ENCODE measurements around the gene MRPS10. TPM values are rescaled to one million over a fixed set of nuclear protein-coding genes. Genes with fewer than 3 reads are reported as not detected.

MRPS10 gene
- total RNA-seq, 2 experiments from 2014 or later = 27.9 to 33.1 TPM

DNA sequence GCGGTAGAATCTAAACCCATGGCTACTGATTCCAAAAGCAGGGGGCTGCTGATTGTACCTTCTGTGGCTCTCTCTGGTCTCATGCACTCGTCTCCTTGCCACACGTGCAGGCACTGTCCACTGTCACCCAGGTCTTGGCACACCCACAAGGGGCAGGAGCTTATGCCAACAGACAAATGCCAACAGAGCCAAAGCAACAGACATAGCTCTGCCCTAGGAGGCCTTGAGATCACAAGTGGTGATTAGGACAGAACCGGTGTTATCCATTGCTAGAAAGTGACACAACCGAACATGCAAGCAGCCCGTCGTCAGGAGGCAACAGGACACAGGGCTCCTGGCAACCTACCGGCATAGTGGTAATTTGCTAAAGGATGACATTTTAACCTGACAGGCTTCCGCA is 36.8 kb upstream of the MRPS10 start:
- Mint-ChIP-seq H3K4me1 (no peaks in the 10 kb centered on the region), H3K9me3 (no peaks in the 10 kb centered on the region), H3K27me3 (no peaks in the 10 kb centered on the region), H3K4me3 (no peak overlapping the region), H3K27ac (no peak overlapping the region), H3K36me3 (ENCODE audit: low read depth) (peaks cover 38% of the 10 kb centered on the region)
- ChIA-PET POLR2A (no interaction called here), CTCF (no interaction called here)
- DNase-seq = no peak

DNA sequence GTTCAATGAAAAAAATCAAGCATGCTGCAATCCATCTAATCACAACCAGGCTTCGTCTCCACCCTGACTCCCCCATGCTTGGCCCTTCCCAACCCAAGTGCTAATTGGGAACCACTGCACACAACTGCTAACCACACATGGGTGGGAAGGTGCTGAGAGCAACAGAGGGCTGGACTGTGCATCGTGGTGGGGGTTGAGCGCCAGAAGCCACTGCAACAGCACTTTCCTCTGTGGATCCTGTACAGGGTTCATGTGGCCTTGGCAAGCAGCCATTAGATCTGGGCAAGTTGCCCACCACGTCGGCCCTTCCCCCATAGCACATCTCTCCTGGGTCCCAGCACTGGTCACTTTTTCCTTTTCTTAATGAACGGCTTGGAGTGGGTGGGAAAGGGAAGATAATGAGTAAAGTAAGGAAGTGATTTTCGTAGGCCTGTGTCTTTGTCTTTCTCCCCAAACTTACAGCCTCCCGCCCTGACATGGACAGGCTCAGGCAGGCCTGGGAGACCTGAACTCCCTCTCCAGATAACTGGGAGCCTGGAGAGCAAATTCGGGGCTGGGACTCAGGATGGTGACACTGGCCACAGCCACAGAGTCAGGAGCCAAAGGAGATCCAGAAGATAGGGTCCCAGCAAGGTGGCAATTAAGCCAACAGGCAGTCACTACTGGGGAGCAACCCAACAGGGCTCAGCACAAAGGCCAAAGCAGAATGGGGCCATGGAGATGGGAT is 34.4 kb upstream of the MRPS10 start:
- H3K27ac Mint-ChIP-seq = no peak overlapping the region
- POLR2A ChIA-PET = no interaction called here

DNA sequence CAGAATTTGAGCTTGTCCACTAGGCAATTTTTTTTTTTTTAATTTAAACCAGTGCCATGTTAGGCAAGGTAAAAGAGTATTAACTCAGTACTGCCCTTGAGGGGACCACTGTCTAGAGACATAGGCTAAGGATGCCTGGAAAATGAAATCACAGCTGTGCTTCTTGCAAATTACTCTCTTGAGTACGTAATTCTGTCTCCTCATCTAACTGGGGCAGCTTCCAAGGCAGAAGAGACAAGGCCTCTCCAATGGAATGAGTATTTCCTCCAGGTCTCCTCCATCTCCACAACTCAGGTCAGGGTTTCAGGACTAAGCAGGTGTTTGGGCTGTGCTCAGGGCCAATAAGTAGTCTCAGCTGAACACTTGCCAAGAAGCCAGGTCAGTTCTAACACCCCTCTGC is 33.8 kb upstream of the MRPS10 start:
- ChIA-PET POLR2A (no interaction called here), CTCF (no interaction called here)
- H3K9me3 Mint-ChIP-seq = no peaks in the 10 kb centered on the region
- H3K27ac Mint-ChIP-seq = no peak overlapping the region
- no peak for DNase-seq
- H3K27me3 Mint-ChIP-seq = no peaks in the 10 kb centered on the region
- no peaks in the 10 kb centered on the region for H3K4me1 Mint-ChIP-seq
- H3K36me3 Mint-ChIP-seq (ENCODE audit: low read depth) = peaks cover 34% of the 10 kb centered on the region
- no peak overlapping the region for H3K4me3 Mint-ChIP-seq

More for the DNA sequence above, 34.4 kb upstream of the MRPS10 start:
- H3K9me3 Mint-ChIP-seq = no peaks in the 10 kb centered on the region
- H3K27me3 Mint-ChIP-seq = no peaks in the 10 kb centered on the region
- no peaks in the 10 kb centered on the region for H3K4me1 Mint-ChIP-seq
- CTCF ChIA-PET = interaction anchor here (1.3 kb wide), 1 partner anchor 9 kb away, joined by 4 read pairs; no protein-coding TSS in a partner anchor
- H3K4me3 Mint-ChIP-seq = no peak overlapping the region
- H3K36me3 Mint-ChIP-seq (ENCODE audit: low read depth) = peaks cover 37% of the 10 kb centered on the region
- DNase-seq = no peak

DNA sequence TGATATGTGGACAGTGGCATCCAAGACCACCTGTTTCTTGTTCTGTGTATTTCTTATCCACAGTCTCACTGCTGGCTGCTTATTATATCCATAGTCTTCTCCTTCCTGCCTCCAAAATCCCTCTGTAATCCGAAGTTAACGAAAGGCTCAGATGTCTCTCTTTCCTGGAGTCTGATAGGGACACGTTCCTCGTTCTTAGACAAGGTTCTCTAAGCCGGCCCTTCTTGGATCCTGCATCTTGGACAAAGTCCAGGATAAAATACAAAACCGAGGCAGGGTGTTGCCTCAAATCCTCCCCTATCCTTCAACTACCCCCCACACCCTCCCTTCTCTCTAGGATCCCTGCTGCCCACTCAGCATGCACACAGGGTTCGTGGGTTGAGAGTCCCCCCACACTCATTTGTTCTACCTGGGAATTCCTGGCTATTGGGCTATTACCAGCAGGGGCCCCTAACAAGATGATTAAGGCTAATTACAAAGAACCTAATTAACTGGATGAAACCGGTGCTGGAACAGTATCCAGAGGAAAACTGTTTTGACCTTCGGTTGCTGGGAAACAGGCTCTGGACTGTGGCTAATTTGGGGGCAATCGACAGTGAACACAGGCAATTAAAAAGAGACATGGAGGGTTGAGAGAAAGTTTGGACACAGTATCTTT is 32.7 kb upstream of the MRPS10 start:
- Mint-ChIP-seq H3K9me3 (no peaks in the 10 kb centered on the region), H3K36me3 (ENCODE audit: low read depth) (peaks cover 29% of the 10 kb centered on the region), H3K4me1 (no peaks in the 10 kb centered on the region), H3K4me3 (no peak overlapping the region), H3K27ac (no peak overlapping the region), H3K27me3 (no peaks in the 10 kb centered on the region)
- DNase-seq = no peak
- ChIA-PET CTCF (no interaction called here), POLR2A (no interaction called here)

DNA sequence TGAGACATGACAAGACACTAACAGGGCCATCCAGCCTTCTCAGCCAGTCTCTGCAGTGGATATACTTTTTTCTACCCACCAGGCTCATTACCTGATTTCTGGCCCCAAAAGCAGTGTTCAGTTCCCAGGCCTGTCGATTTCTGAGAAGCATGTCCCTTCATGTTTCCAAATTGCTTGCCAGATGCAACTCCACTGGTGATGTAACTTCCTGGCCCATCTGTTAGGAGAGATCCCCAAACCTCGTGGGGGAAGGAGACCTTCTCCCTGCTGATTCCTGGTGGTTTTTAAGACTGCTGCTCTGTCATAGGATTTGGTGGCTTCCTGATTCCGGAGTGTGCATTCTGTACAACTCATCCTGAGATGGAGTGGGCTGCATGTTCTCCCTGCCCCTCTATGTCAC is 31.6 kb upstream of the MRPS10 start:
- no peak overlapping the region for H3K27ac Mint-ChIP-seq
- H3K9me3 Mint-ChIP-seq = no peaks in the 10 kb centered on the region
- CTCF ChIA-PET = no interaction called here
- no peaks in the 10 kb centered on the region for H3K27me3 Mint-ChIP-seq
- no peaks in the 10 kb centered on the region for H3K4me1 Mint-ChIP-seq
- no peak overlapping the region for H3K4me3 Mint-ChIP-seq
- peaks cover 29% of the 10 kb centered on the region for H3K36me3 Mint-ChIP-seq (ENCODE audit: low read depth)
- DNase-seq = no peak
- POLR2A ChIA-PET = no interaction called here

DNA sequence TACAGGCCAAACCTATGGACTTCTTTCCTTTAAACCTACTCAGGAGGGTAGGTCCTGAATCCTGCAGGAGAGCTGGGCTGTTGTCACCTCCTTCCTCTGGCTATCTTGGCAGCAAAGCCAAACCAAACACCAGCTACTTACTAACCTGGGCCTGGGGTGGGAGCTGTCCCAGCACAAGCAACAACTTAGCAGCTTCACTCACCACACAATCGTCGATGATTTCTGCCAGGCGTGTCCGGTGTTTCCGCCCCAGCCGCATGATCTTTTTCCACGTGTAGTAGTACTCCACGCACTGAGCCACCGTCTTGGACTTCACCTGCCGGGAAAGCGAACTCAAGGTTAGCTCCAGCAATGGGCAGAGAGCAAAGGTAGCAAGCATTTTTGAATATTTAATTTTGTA is 25.4 kb upstream of the MRPS10 start:
- Mint-ChIP-seq H3K9me3 (no peaks in the 10 kb centered on the region), H3K27ac (no peak overlapping the region), H3K4me1 (no peaks in the 10 kb centered on the region), H3K36me3 (ENCODE audit: low read depth) (peaks cover 12% of the 10 kb centered on the region), H3K4me3 (no peak overlapping the region), H3K27me3 (no peaks in the 10 kb centered on the region)
- ChIA-PET POLR2A (no interaction called here), CTCF (interaction anchor here (0.5 to 1.0 kb wide), 4 partner anchors 10 to 556 kb away, joined by 4 to 5 read pairs (median 4); no protein-coding TSS in a partner anchor)
- no peak for DNase-seq

DNA sequence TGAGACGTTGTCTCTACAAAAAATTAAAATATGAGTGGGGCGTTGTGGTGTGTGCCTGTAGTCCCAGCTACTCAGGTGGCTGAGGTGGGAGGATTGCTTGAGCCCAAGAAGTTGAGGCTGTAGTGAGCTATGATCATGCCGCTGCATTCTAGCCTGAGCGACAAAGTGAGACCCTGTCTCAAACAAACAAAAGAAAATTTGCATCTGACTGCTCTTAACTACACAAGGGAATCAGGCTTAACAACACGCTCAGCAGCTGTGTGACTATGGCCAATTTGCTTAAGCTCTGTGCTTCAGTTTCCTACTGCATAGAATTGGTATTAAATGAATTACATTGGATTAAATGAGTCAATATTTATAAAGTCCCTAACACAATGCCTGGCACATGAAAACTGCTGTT is 24.3 kb upstream of the MRPS10 start:
- POLR2A ChIA-PET = no interaction called here
- peaks cover 12% of the 10 kb centered on the region for H3K36me3 Mint-ChIP-seq (ENCODE audit: low read depth)
- H3K9me3 Mint-ChIP-seq = no peaks in the 10 kb centered on the region
- H3K4me3 Mint-ChIP-seq = no peak overlapping the region
- H3K27ac Mint-ChIP-seq = no peak overlapping the region
- H3K27me3 Mint-ChIP-seq = no peaks in the 10 kb centered on the region
- CTCF ChIA-PET = interaction anchor here (0.6 to 1.0 kb wide), 4 partner anchors 153 to 306 kb away, joined by 3 read pairs; no protein-coding TSS in a partner anchor
- no peaks in the 10 kb centered on the region for H3K4me1 Mint-ChIP-seq
- DNase-seq = no peak

DNA sequence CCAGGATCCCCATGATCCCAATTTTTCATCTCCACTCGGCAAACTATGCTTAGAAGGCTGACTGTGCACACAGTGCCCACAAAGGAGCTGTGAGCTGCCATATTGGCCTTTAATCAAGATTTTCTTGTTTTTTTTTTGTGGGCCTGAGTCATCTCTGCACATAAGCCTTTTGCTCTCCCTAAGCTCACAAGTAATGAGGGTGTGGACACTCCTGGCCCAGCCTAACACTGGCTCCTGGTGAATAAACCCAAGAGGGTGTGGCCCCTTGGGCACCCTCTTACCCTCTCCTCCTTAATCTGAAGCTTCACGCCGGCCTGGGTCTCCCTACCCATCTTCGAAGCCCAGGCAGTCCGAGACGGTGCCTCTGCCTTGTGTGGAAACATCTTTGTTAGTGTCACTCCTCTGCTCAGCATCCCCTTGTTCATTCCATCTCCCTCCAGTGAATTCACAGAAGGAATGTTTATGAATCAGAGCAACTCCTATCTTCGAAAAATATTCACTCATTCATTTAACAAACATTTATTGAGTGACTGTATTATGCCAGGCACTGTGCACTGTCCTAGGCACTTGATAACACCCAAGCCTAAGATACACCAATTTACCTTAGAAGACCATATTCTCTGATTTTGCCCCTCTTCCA is 22.2 kb upstream of the MRPS10 start:
- H3K9me3 Mint-ChIP-seq = no peaks in the 10 kb centered on the region
- no peak overlapping the region for H3K4me3 Mint-ChIP-seq
- H3K36me3 Mint-ChIP-seq (ENCODE audit: low read depth) = peaks cover 10% of the 10 kb centered on the region
- no peaks in the 10 kb centered on the region for H3K4me1 Mint-ChIP-seq
- no peaks in the 10 kb centered on the region for H3K27me3 Mint-ChIP-seq
- POLR2A ChIA-PET = no interaction called here
- H3K27ac Mint-ChIP-seq = no peak overlapping the region
- DNase-seq = no peak
- CTCF ChIA-PET = interaction anchor here (1.1 kb wide), 1 partner anchor 34 kb away, joined by 3 read pairs; no protein-coding TSS in a partner anchor

DNA sequence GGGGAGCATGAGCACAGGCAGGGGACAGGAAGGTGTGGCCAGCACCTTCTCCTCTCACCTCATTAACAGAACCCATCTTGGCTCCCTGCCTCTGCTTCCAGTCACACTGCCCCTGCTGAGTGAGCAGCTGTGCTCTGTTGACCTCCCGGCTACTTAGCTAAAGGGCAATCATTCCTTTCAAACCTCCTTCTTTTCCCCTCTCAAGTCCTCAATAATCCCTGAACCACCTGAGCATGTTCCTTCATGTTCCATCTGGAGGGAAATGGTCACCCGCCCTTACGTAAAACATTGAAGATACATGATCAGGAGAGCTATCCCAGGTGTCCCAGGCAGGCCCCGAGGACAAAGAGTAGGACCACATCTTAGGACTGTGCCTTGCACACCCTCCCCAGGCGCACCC is 21.7 kb upstream of the MRPS10 start:
- POLR2A ChIA-PET = no interaction called here
- H3K4me1 Mint-ChIP-seq = no peaks in the 10 kb centered on the region
- no peaks in the 10 kb centered on the region for H3K9me3 Mint-ChIP-seq
- no peaks in the 10 kb centered on the region for H3K27me3 Mint-ChIP-seq
- H3K36me3 Mint-ChIP-seq (ENCODE audit: low read depth) = peaks cover 11% of the 10 kb centered on the region
- CTCF ChIA-PET = interaction anchor here (1.1 kb wide), 1 partner anchor 34 kb away, joined by 3 read pairs; no protein-coding TSS in a partner anchor
- DNase-seq = no peak
- H3K4me3 Mint-ChIP-seq = no peak overlapping the region
- no peak overlapping the region for H3K27ac Mint-ChIP-seq

DNA sequence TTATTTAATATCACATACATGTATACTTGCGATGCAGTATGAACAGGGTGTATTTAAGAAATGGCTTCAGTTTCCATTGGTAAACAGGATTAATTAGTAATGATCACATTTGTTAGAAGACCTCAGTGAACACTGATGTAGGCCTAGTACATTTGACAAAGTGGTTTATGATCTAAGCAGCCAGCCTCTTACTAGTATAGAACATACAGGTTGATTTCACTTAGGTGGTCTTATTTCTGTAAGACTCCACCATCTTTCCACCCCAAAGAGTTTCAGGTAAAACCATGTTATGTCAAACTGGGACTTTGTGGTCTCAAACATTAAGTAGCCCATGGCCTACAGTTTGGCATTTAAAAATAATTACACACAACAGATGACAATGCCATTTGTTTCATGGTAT is 20.2 kb upstream of the MRPS10 start:
- no peaks in the 10 kb centered on the region for H3K27me3 Mint-ChIP-seq
- ChIA-PET POLR2A (no interaction called here), CTCF (no interaction called here)
- no peak overlapping the region for H3K27ac Mint-ChIP-seq
- H3K36me3 Mint-ChIP-seq (ENCODE audit: low read depth) = peaks cover 10% of the 10 kb centered on the region
- no peak for DNase-seq
- H3K4me3 Mint-ChIP-seq = no peak overlapping the region
- no peaks in the 10 kb centered on the region for H3K4me1 Mint-ChIP-seq
- H3K9me3 Mint-ChIP-seq = no peaks in the 10 kb centered on the region

DNA sequence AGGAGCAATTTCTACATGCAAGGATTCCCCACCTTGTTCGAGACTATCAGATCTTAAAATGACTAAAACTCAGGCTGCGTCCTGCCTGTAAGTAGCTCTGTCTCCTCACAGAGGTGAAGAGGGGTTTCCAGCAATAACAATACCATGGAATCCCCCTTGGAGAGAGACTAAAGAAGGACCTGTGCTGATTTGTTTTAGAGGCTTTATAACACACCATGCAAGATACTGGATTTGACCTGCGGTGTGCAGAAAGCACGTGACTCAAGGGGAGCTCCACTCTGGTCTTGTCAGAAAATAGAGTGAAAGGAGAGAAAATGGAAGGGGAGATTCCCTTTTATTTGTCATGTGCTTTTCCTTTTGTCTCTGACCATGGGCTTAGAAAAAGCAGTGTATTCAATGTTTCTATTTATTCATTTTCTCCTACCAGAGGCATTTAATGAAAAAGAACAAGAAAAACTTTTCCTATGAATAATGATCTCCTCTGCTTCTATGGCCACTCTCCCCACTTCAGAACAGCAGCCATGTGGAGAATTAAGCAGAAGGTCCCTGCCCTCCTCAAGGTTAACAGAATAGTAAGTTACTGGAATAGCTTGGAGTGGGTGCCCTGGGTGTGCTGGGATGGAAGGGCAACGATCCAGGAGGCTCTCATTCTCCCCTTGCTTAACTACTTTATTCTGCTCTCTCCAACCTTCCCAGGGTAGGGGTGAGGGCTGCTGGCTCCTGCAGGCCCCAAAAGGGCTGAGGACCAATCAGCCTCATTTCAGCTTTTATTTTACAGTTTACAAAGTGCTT is 19.2 kb upstream of the MRPS10 start:
- Mint-ChIP-seq H3K27me3 (no peaks in the 10 kb centered on the region), H3K9me3 (no peaks in the 10 kb centered on the region), H3K27ac (no peak overlapping the region), H3K4me3 (no peak overlapping the region), H3K36me3 (ENCODE audit: low read depth) (peaks cover 5% of the 10 kb centered on the region), H3K4me1 (no peaks in the 10 kb centered on the region)
- POLR2A ChIA-PET = no interaction called here
- no peak for DNase-seq
- CTCF ChIA-PET = no interaction called here

DNA sequence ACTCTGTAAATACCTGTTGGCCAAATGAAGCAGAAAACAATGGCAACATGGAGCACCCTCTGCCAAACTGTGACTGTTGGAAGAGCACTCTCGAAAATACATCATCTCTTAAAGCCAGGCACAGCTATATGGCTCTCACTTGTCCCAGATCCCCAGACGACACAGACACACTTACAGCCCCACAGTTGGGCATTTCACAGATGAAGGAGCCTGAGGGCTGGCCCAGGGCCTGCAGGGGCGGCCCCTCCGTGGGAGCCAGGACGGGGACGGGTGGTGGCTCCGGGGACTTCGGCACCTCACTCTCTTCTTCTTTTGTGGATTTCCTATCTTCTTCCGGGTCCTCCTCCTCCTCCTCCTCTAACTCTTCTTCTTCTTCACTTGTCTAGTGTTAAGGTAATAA is 18.4 kb upstream of the MRPS10 start:
- Mint-ChIP-seq H3K9me3 (no peaks in the 10 kb centered on the region), H3K4me3 (no peak overlapping the region), H3K36me3 (ENCODE audit: low read depth) (peaks cover 5% of the 10 kb centered on the region), H3K27ac (no peak overlapping the region), H3K4me1 (no peaks in the 10 kb centered on the region), H3K27me3 (no peaks in the 10 kb centered on the region)
- DNase-seq = no peak
- POLR2A ChIA-PET = no interaction called here
- CTCF ChIA-PET = no interaction called here

DNA sequence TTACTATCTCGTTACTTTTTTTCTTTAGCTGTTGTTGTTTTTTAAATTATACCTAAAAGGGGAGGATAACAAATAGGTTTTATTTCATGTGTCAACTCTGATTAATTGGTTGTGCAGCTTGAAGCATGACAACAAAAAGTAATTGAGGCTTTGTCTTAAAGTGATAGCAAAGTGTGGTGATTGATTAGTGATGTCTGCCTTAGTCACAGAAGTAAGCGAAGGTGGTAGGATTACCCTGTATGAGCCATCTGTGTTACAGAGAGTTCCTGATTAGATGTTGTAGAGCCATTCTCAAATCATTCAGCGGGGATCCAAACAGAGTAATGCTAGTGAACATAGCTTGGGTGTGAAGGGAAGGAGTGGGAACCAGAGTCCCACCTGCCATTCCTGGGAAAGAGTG is 14.4 kb upstream of the MRPS10 start:
- Mint-ChIP-seq H3K36me3 (ENCODE audit: low read depth) (peaks cover 12% of the 10 kb centered on the region), H3K9me3 (no peaks in the 10 kb centered on the region), H3K4me1 (no peaks in the 10 kb centered on the region), H3K4me3 (no peak overlapping the region), H3K27me3 (no peaks in the 10 kb centered on the region), H3K27ac (no peak overlapping the region)
- CTCF ChIA-PET = no interaction called here
- no peak for DNase-seq
- POLR2A ChIA-PET = no interaction called here

Data from activated CD4-positive, alpha-beta T cell treated with anti-CD3 and anti-CD28 coated beads, Interleukin-2, amount 10 ng/mL, durations not matched to agents 7 days and 5 days (primary cell).